Putamen (tissue), 1 donor: ENCODE results near the gene ABITRAM.
"Not testable (repeated sequence)": the region's sequence is repeated elsewhere in the genome, so short reads cannot be mapped to it uniquely, and the experiment has no call there.

Experiments
- DNase-seq: peaks from one replicate; pipeline ENCODE4 v3.0.0-alpha.2; 2016; ENCODE audit warnings: low spot score

The ABITRAM gene

GRCh38 chr9:108933231-108933717, 926 bp upstream of the ABITRAM start:
- peak; percentile 33 for DNase-seq

GRCh38 chr9:108933718-108934322, 380 bp upstream of the ABITRAM start, which contains the start of gene ELP1:
Gene ELP1, minus strand, starts transcription at chr9:108934124. Its CDS starts 2,978 bp downstream, at chr9:108931146.
- DNase-seq = peak; percentile 94

GRCh38 chr9:108937561-108938305, 3.5 kb downstream of the ABITRAM start:
- no peak for DNase-seq

GRCh38 chr9:108939975-108940374, 5.8 kb downstream of the ABITRAM start:
- no peak for DNase-seq

- no peak for DNase-seq
Measured at GRCh38 chr9:108950168-108950567, 16.0 kb downstream of the ABITRAM start.

- no peak for DNase-seq
Measured at GRCh38 chr9:108951578-108951977, 17.4 kb downstream of the ABITRAM start.

- DNase-seq = peak; percentile 65
Measured at GRCh38 chr9:108953983-108954574, 19.9 kb downstream of the ABITRAM start.

- DNase-seq = no peak
Measured at GRCh38 chr9:108956022-108956630, 21.9 kb downstream of the ABITRAM start.

- DNase-seq = no peak
Measured at GRCh38 chr9:108956631-108957026, 22.4 kb downstream of the ABITRAM start.

GRCh38 chr9:108960331-108960730, 26.1 kb downstream of the ABITRAM start:
- no peak for DNase-seq

GRCh38 chr9:108961151-108961550, 27.0 kb downstream of the ABITRAM start:
- DNase-seq = no peak

- no peak for DNase-seq
Measured at GRCh38 chr9:108963459-108964143, 29.4 kb downstream of the ABITRAM start.

- no peak for DNase-seq
Measured at GRCh38 chr9:108967916-108968315, 33.7 kb downstream of the ABITRAM start.

GRCh38 chr9:108971392-108971791, 37.2 kb downstream of the ABITRAM start:
- not testable (repeated sequence) for DNase-seq

GRCh38 chr9:108972186-108972585, 38.0 kb downstream of the ABITRAM start:
- no peak for DNase-seq

GRCh38 chr9:108972626-108973209, 38.5 kb downstream of the ABITRAM start:
- no peak for DNase-seq

GRCh38 chr9:108973895-108974294, 39.7 kb downstream of the ABITRAM start:
- no peak for DNase-seq

- no peak for DNase-seq
Measured at GRCh38 chr9:108978205-108978604, 44.0 kb downstream of the ABITRAM start.

- no peak for DNase-seq
Measured at GRCh38 chr9:108980893-108981292, 46.7 kb downstream of the ABITRAM start.

- DNase-seq = no peak
Measured at GRCh38 chr9:108983885-108984284, 49.7 kb downstream of the ABITRAM start.
